ENCODE data around the gene TCF12.

The TCF12 gene

GRCh38 chr15:56936929-56937328, 18.5 kb downstream of the TCF12 start:
- no peak for TF ChIP-seq CTCF (IDR thresholded peaks at IDR 0.05)
- peaks cover under 1% of the 10 kb centered on the region for H3K4me1 ChIP-seq
- H3K4me3 ChIP-seq (ENCODE audit: low read depth, low read length): no peak overlapping the region
- no peak overlapping the region for H2AFZ ChIP-seq
- H3K4me2 ChIP-seq (ENCODE audit: low read length): no peak overlapping the region
- H3K9ac ChIP-seq: no peak overlapping the region
- H3K36me3 ChIP-seq (ENCODE audit: control insufficient read depth, insufficient read depth, low read length): no peaks in the 10 kb centered on the region
- no peak overlapping the region for H3K27ac ChIP-seq
- H3K27me3 ChIP-seq (ENCODE audit: control insufficient read depth, insufficient read depth, low read length): no peaks in the 10 kb centered on the region
- H3K9me3 ChIP-seq (ENCODE audit: control insufficient read depth, low read length): no peaks in the 10 kb centered on the region
- peaks cover 11% of the 10 kb centered on the region for H3K79me2 ChIP-seq

- no peak overlapping the region for H2AFZ ChIP-seq
- no peak for TF ChIP-seq CTCF (IDR thresholded peaks at IDR 0.05)
- no peak overlapping the region for H3K9ac ChIP-seq
- H3K27me3 ChIP-seq (ENCODE audit: control insufficient read depth, insufficient read depth, low read length): no peaks in the 10 kb centered on the region
- no peak overlapping the region for H3K27ac ChIP-seq
- H3K4me3 ChIP-seq (ENCODE audit: low read depth, low read length): no peak overlapping the region
- no peaks in the 10 kb centered on the region for H3K9me3 ChIP-seq (ENCODE audit: control insufficient read depth, low read length)
- peaks cover 11% of the 10 kb centered on the region for H3K79me2 ChIP-seq
- H3K4me1 ChIP-seq: no peaks in the 10 kb centered on the region
- H3K4me2 ChIP-seq (ENCODE audit: low read length): no peak overlapping the region
- H3K36me3 ChIP-seq (ENCODE audit: control insufficient read depth, insufficient read depth, low read length): no peaks in the 10 kb centered on the region
Measured at GRCh38 chr15:56939257-56939656, 20.8 kb downstream of the TCF12 start.

DNA sequence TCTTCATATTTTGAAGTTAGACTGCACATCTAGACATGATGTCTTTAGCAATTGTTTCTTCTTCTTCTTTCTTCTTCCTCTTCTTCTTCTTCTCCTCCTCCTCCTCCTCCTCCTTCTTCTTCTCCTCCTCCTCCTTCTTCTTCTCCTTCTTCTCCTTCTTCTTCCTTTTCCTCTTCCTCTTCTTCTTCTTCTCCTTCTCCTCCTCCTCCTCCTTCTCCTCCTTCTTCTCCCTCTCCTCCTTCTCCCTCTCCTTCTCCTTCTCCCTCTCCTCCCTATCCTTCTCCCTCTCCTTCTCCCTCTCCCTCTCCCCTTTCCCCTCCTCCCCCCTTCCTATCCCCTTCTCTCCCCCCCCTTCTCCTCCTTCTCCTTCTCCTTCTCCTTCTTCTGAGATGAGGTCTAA, 21.9 kb downstream of the TCF12 start:
- no peak overlapping the region for H3K4me3 ChIP-seq (ENCODE audit: low read depth, low read length)
- no peak overlapping the region for H3K27ac ChIP-seq
- H2AFZ ChIP-seq: no peak overlapping the region
- H3K79me2 ChIP-seq: peaks cover 8% of the 10 kb centered on the region
- no peak for TF ChIP-seq CTCF (IDR thresholded peaks at IDR 0.05)
- no peak overlapping the region for H3K4me2 ChIP-seq (ENCODE audit: low read length)
- no peak overlapping the region for H3K9ac ChIP-seq
- no peaks in the 10 kb centered on the region for H3K4me1 ChIP-seq
- no peaks in the 10 kb centered on the region for H3K9me3 ChIP-seq (ENCODE audit: control insufficient read depth, low read length)
- no peaks in the 10 kb centered on the region for H3K36me3 ChIP-seq (ENCODE audit: control insufficient read depth, insufficient read depth, low read length)
- H3K27me3 ChIP-seq (ENCODE audit: control insufficient read depth, insufficient read depth, low read length): no peaks in the 10 kb centered on the region

- Histone ChIP-seq H3K27me3 (ENCODE audit: control insufficient read depth, insufficient read depth, low read length) (no peaks in the 10 kb centered on the region), H3K27ac (no peak overlapping the region), H3K9ac (no peak overlapping the region), H3K4me1 (no peaks in the 10 kb centered on the region), H3K4me3 (ENCODE audit: low read depth, low read length) (peak overlapping the region; percentile 3), H3K36me3 (ENCODE audit: control insufficient read depth, insufficient read depth, low read length) (no peaks in the 10 kb centered on the region), H3K4me2 (ENCODE audit: low read length) (no peak overlapping the region), H2AFZ (no peak overlapping the region), H3K9me3 (ENCODE audit: control insufficient read depth, low read length) (no peaks in the 10 kb centered on the region), H3K79me2 (peaks cover 6% of the 10 kb centered on the region)
- TF ChIP-seq CTCF (IDR thresholded peaks at IDR 0.05): no peak
Measured at GRCh38 chr15:56942118-56942517, 23.7 kb downstream of the TCF12 start.

DNA sequence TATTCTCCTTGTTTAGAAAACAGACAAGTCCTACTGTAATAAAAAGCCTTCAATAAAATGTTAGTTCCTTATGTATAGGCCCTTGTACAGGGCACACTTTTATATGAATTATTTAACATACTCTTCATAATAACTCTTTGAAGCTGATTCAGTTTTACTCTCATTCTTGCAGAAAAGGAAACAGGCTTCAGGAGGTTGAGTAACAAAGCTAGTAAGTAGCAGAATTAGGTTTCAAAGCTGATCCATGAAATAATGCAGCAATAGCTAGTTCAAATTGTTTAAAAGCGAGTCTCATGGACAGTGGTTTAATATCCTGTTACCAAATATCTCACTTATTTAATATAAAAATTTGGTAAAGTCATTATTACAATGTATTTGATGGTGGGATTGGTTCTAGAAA, 25.0 kb downstream of the TCF12 start:
- no peak overlapping the region for H3K27ac ChIP-seq

More for the DNA sequence above, 25.0 kb downstream of the TCF12 start:
- no peak overlapping the region for H3K4me3 ChIP-seq (ENCODE audit: low read depth, low read length)
- peaks cover 4% of the 10 kb centered on the region for H3K4me1 ChIP-seq
- H3K36me3 ChIP-seq (ENCODE audit: control insufficient read depth, insufficient read depth, low read length): no peaks in the 10 kb centered on the region
- no peak overlapping the region for H3K9ac ChIP-seq
- H3K9me3 ChIP-seq (ENCODE audit: control insufficient read depth, low read length): no peaks in the 10 kb centered on the region
- peaks cover 3% of the 10 kb centered on the region for H3K79me2 ChIP-seq
- no peaks in the 10 kb centered on the region for H3K27me3 ChIP-seq (ENCODE audit: control insufficient read depth, insufficient read depth, low read length)
- no peak overlapping the region for H2AFZ ChIP-seq
- no peak overlapping the region for H3K4me2 ChIP-seq (ENCODE audit: low read length)
- no peak for TF ChIP-seq CTCF (IDR thresholded peaks at IDR 0.05)
